HT1080 (cell line): ENCODE results near the gene USP17L24. TPM values are rescaled to one million over a fixed set of nuclear protein-coding genes. Genes with fewer than 3 reads are reported as not detected.
"Not testable (repeated sequence)": the region's sequence is repeated elsewhere in the genome, so short reads cannot be mapped to it uniquely, and the experiment has no call there.

ENCODE experiments used
- DNase-seq: peaks from one replicate; pipeline ENCODE4 v3.0.0-alpha.2; 2015; ENCODE audit warnings: low read depth
- polyA plus RNA-seq, 2 experiments: library from polyadenylated mRNA; depleted of rRNA; stranded (reverse); fragments of >200 nt; gene quantifications; 2 replicates each; pipeline ENCODE4 v1.2.3, GENCODE V29; 2015
- total RNA-seq: library from RNA; depleted of rRNA; stranded (reverse); fragments of >200 nt; shearing (Covaris generic); gene quantifications from 2 replicates; pipeline ENCODE4 v1.2.3, GENCODE V29; 2014; rRNA removed

The USP17L24 gene
- total RNA-seq: not detected in 2 replicates
- not detected in 2 replicates for polyA plus RNA-seq (2015; cell fraction: cytosol; rRNA removed)
- polyA plus RNA-seq (2015; cell fraction: nucleus; rRNA removed): not detected in 2 replicates

- not testable (repeated sequence) for DNase-seq
Observed at GRCh38 chr4:9324865-9325264, at the start of gene USP17L24. Gene USP17L24, plus strand, starts transcription at chr4:9325165. Its CDS starts 0 bp downstream, at chr4:9325165.

GRCh38 chr4:9324191-9324590 is 774 bp upstream of the USP17L24 start:
- DNase-seq: not testable (repeated sequence)

GRCh38 chr4:9329611-9330010 is 4.6 kb downstream of the USP17L24 start, which contains the start of gene USP17L25:
Gene USP17L25, plus strand, starts transcription at chr4:9329911. Its CDS starts 0 bp downstream, at chr4:9329911.
- not testable (repeated sequence) for DNase-seq

GRCh38 chr4:9334358-9334757 is 9.4 kb downstream of the USP17L24 start, which contains the start of gene USP17L26:
Gene USP17L26, plus strand, starts transcription at chr4:9334658. Its CDS starts 0 bp downstream, at chr4:9334658.
- DNase-seq: not testable (repeated sequence)

DNA sequence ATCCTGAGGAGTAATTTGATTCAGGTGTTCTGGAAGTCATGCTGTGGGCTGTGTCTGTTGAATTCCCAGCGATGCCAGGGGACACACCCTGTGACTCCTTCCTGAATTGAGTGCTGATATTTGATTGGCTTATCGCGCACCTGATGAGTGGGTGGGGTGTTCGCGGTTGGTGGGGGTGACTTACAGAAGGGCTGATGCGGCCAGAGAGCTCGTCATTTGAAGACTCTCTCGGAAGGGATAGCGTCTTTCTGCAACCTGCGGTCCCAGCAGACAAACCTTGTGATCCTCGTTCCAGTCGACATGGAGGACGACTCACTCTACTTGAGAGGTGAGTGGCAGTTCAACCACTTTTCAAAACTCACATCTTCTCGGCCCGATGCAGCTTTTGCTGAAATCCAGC is 14.1 kb downstream of the USP17L24 start, which contains the start of gene USP17L5:
USP17L5 (plus strand) TSS at position 301 of the 400 bp plus-strand sequence; CDS start at position 301, 0 bp downstream.
- not testable (repeated sequence) for DNase-seq

- DNase-seq: not testable (repeated sequence)
Observed at GRCh38 chr4:9343848-9344247, 18.9 kb downstream of the USP17L24 start, which contains the start of gene USP17L27. Gene USP17L27, plus strand, starts transcription at chr4:9344148. Its CDS starts 0 bp downstream, at chr4:9344148.

DNA sequence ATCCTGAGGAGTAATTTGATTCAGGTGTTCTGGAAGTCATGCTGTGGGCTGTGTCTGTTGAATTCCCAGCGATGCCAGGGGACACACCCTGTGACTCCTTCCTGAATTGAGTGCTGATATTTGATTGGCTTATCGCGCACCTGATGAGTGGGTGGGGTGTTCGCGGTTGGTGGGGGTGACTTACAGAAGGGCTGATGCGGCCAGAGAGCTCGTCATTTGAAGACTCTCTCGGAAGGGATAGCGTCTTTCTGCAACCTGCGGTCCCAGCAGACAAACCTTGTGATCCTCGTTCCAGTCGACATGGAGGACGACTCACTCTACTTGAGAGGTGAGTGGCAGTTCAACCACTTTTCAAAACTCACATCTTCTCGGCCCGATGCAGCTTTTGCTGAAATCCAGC is 23.6 kb downstream of the USP17L24 start, which contains the start of gene USP17L28:
USP17L28 (plus strand) TSS at position 301 of the 400 bp plus-strand sequence; CDS start at position 301, 0 bp downstream.
- DNase-seq: not testable (repeated sequence)

GRCh38 chr4:9350866-9351265 is 25.9 kb downstream of the USP17L24 start:
- not testable (repeated sequence) for DNase-seq

DNA sequence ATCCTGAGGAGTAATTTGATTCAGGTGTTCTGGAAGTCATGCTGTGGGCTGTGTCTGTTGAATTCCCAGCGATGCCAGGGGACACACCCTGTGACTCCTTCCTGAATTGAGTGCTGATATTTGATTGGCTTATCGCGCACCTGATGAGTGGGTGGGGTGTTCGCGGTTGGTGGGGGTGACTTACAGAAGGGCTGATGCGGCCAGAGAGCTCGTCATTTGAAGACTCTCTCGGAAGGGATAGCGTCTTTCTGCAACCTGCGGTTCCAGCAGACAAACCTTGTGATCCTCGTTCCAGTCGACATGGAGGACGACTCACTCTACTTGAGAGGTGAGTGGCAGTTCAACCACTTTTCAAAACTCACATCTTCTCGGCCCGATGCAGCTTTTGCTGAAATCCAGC is 28.4 kb downstream of the USP17L24 start, which contains the start of gene USP17L29:
USP17L29 (plus strand) TSS at position 301 of the 400 bp plus-strand sequence; CDS start at position 301, 0 bp downstream.
- not testable (repeated sequence) for DNase-seq

GRCh38 chr4:9362829-9363228 is 37.9 kb downstream of the USP17L24 start, which contains the start of gene USP17L30:
Gene USP17L30, plus strand, starts transcription at chr4:9363129. Its CDS starts 0 bp downstream, at chr4:9363129.
- not testable (repeated sequence) for DNase-seq

Other genes starting within 250 kb of the USP17L24 start
- gene FAM90A26, start 154.8 kb upstream of the USP17L24 start, total RNA-seq: not detected in 2 replicates
- not detected in 2 replicates for gene USP17L10, start 114.5 kb upstream of the USP17L24 start, total RNA-seq
- not detected in 2 replicates for gene USP17L11, start 109.8 kb upstream of the USP17L24 start, total RNA-seq
- not detected in 2 replicates for gene USP17L12, start 105.0 kb upstream of the USP17L24 start, total RNA-seq
- gene USP17L13, start 100.3 kb upstream of the USP17L24 start, total RNA-seq: not detected in 2 replicates
- not detected in 2 replicates for gene USP17L15, start 90.8 kb upstream of the USP17L24 start, total RNA-seq
- not detected in 2 replicates for gene USP17L17, start 81.3 kb upstream of the USP17L24 start, total RNA-seq
- gene USP17L18, start 76.5 kb upstream of the USP17L24 start, total RNA-seq: not detected in 2 replicates
- not detected in 2 replicates for gene USP17L19, start 71.8 kb upstream of the USP17L24 start, total RNA-seq
- not detected in 2 replicates for gene USP17L20, start 67.0 kb upstream of the USP17L24 start, total RNA-seq
- not detected in 2 replicates for gene USP17L21, start 62.3 kb upstream of the USP17L24 start, total RNA-seq
- not detected in 2 replicates for gene USP17L22, start 57.5 kb upstream of the USP17L24 start, total RNA-seq
- not detected in 2 replicates for gene USP17L25, start 4.7 kb downstream of the USP17L24 start, total RNA-seq
- gene USP17L26, start 9.5 kb downstream of the USP17L24 start, total RNA-seq: not detected in 2 replicates
- not detected in 2 replicates for gene USP17L5, start 14.2 kb downstream of the USP17L24 start, total RNA-seq
- gene USP17L27, start 19.0 kb downstream of the USP17L24 start, total RNA-seq: not detected in 2 replicates
- gene USP17L28, start 23.7 kb downstream of the USP17L24 start, total RNA-seq: not detected in 2 replicates
- not detected in 2 replicates for gene USP17L29, start 28.5 kb downstream of the USP17L24 start, total RNA-seq
- not detected in 2 replicates for gene USP17L30, start 38.0 kb downstream of the USP17L24 start, total RNA-seq
- gene DEFB131A, start 119.2 kb downstream of the USP17L24 start, total RNA-seq: not detected in 2 replicates